Measurements from ENCODE around the gene ZNF469.

Gene ZNF469

GRCh38 chr16:88346680-88347505 is 35.9 kb upstream of the ZNF469 start:
- DNase-seq (ENCODE audit: low read depth): no peak

DNA sequence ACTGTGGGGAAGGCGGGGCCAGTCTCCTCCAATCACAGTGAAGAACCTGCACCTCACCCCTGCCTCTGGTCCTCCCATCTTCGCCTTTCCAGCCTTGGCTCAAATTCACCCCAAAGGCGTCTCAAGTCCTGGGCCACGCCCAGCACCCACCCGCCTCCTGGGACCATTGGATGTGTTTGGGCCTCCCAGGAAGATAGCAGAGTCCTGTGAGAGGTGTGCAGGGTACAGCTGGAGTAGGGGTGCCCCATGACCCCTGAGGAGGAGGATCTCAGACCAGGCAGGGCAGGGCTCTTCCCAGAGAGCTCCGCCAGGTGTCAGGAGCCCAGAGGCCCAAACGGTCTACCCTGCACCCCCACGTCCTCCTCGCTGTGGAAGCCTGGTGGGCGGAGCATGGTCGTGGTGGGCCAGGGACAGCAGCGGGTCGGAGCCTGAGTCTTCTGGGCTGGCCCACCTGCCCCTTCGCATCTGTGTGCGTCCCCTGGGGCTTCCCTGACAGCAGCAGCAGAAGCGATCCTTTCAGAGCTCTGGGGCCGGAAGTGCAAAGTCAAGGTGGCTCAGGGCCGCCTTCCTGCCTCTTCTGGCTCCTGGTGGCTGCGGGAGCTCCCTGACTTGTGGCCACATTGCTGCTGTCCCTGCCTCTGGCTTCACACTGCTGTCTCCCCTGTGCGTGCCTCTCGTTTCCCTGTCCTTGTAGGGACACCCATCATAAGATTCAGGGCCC is 34.9 kb upstream of the ZNF469 start:
- DNase-seq (ENCODE audit: low read depth): no peak

DNA sequence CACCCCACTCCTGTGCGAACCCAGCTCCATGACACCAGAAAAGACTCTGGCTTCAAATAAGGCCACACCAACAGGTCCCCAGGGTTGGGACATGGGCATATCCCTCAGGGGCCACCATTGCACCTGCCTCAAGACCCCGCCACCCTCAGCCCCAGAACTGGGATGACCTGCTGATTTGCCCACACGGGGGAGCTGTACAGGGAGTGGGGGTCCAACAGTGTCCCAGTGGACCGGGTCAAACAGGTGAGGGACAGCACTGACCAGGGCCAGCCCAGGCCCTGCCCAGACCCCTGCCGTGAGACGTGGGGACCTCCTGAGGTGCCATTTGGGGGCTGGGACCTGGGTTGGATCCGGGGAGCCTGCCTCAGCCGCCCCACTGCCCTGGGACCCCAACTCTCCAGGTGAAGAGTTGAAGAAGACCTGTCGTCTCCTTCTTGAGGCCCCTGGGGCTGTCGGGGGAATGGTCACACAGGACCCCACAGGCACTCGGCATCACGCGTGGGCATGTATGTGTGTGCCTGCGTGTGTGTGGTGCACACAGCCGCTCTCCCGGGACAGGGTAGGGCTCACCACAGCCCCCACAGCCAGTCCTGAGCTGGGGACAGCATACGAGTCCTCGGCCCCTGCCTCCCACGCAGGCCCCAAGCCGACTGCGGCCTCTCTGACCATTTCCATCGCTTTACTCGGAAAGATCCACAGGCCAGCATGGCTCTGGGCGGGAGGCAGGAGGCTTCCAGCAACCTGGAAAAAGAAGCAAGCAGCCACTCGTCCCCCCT is 34.2 kb upstream of the ZNF469 start:
- no peak for DNase-seq (ENCODE audit: low read depth)

GRCh38 chr16:88349153-88349902 is 33.4 kb upstream of the ZNF469 start:
- DNase-seq (ENCODE audit: low read depth): no peak

GRCh38 chr16:88349903-88350900 is 32.6 kb upstream of the ZNF469 start:
- DNase-seq (ENCODE audit: low read depth): no peak

DNA sequence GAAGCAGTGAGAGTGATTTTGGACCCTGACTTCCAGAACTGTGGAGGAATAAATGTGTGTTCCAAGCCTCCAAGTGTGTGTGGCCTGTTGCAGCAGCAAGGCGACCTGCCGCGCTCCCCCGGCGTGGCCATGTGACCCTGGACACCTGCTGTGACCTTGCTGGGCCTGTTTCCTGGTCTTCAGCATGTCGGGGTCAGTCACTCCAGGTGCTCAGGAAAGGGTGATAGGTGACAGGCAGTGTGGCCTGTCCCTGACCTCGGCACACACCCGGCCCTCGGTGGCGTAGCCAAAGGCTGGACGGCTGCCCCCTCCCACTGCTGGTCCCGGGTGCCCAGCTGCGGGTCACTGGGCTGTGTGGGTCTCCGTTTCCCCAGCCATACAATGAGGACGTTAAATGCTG is 31.8 kb upstream of the ZNF469 start:
- no peak for DNase-seq (ENCODE audit: low read depth)

GRCh38 chr16:88351491-88352101 is 31.2 kb upstream of the ZNF469 start:
- DNase-seq (ENCODE audit: low read depth): no peak

DNA sequence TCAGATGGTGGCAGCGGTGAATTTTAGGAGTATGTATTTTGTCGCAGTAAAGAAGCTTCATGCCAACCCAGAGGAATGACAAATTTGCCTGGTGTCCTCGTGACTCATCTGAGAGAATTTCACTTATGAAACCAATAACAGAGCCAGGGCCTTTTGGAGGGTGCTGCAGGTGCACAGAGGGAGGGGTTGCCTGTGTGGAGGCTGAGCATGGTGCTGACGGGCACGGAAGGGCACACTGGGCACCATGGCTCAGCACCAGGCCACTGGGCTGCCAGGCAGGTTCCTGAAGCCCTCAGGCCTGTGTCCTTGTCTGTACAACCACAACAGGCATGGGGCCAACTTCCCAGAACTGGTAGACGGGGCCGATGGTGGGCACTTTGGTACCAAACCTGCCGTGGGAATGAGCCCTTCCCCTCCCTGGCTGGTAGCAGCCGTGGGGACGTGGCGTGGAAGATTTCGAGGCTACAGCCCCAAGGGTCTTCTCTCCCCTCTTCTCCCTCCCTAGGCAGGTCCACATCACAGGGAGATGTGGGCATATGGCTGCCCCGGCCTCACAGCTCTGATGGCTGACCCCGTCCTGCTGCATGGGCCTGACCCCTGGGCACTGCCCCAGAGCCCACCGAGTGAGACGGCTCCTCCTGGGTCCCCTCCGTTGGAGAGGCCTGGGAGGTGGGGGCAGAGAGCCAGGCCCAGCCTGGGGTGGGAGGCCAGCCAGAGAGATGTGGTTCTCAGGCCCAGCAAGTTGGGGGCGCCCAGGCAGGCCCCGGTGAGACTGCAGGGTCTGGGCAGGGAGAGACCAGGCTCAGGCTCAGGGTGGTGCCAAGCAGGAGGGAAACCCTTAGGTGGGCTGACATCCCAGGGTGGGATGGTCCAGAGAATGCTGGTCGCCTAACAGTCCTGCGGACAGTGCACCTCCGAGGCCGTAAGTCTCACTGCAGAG is 30.2 kb upstream of the ZNF469 start:
- DNase-seq (ENCODE audit: low read depth): no peak

GRCh38 chr16:88353232-88353631 is 29.5 kb upstream of the ZNF469 start:
- no peak for DNase-seq (ENCODE audit: low read depth)

DNA sequence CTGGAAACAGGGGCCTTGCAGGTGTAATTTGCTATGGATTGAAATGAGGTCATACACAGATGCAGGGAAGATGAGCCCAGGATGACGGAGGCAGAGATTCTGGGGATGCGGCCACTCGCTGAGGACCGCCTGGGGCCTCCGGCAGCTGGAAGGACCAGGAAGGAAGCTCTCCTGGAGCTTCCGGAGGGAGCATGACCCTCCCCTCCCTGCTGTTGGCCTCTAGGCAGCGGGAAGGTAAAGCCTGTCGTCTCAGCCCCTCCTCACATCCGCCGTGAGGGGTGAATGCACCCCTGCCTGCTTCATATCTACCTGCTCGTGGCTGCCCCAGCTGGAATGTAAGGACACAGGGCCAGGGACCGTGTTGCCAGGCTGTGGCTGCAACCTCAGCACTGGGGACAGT is 29.1 kb upstream of the ZNF469 start:
- no peak for DNase-seq (ENCODE audit: low read depth)

DNA sequence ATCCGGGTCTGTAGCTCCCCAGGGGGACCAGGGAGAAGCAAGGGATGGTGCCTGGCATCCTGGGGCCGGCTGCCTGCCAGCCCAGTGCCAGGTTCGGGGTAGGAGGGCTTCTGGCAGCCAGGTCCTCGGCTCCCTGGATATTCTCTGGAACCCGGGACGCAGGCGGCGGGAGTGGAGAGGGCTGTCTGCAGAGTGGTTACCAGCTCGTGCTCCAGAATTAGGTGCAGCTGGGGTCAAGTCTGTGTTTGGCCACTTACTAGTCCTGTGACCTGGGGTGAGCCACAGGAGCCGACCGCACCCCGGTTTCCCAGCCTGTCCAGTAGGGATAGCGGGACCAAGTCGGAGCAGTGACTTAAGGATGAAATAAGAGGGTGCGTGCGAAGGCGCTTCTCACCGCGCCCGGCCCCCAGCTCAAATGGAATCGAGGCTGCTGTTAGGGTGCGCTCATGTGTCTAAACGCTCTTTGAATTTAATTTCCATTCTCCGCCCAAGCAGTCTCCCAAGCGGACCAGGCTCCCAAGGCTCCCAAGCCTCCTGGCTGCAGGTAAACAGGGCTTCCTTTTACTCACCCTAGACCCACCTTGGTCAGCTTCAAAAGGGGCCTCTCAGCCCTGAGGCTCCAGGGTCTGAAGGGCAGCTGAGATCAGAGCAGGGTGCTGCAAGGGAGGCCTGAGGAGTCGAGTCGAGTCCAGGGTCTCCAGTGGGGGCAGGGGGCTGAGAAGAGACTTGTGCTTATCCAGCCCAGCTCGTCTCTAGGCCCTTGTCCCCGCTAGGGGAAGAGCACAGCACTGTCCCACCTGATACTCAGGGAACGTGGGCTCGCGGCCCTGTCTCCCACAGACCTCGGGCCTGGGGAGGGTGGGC is 28.3 kb upstream of the ZNF469 start:
- no peak for DNase-seq (ENCODE audit: low read depth)

GRCh38 chr16:88355093-88355388 is 27.7 kb upstream of the ZNF469 start:
- DNase-seq (ENCODE audit: low read depth): no peak

DNA sequence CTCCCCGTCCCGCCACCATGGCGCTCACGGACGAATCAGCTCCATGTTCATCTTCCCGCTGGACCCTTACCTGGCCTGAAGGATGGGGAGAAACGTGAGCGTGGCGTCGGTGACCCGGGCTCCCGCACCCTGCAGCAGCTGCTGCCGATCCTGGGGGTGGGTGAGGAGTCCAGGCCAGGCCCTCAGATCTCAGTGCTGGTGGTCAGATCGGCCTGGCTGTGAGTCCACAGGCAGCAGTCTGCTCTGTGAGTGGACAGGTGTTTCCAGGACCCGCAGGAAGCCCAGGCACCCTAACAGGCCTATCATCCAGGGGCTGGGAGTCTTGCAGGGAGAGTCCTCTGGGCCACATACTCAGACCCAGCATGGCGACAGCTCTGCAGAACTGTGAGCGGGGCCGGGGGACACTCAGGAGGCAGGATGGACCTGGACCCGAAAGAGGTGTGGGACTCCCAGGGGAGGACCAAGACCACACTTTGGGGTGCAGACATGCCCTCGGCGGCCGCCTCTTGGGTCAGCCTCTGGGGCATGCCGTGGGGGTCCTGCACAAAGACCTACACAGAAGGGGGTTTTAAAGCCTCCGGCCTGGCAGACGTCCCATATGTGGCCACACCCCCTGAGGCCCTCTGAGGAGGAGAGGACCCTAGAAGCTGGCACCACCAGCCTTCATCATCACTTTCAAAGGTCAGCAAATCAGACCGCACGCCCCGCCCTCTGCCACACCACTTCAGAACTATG is 27.2 kb upstream of the ZNF469 start:
- DNase-seq (ENCODE audit: low read depth): no peak

DNA sequence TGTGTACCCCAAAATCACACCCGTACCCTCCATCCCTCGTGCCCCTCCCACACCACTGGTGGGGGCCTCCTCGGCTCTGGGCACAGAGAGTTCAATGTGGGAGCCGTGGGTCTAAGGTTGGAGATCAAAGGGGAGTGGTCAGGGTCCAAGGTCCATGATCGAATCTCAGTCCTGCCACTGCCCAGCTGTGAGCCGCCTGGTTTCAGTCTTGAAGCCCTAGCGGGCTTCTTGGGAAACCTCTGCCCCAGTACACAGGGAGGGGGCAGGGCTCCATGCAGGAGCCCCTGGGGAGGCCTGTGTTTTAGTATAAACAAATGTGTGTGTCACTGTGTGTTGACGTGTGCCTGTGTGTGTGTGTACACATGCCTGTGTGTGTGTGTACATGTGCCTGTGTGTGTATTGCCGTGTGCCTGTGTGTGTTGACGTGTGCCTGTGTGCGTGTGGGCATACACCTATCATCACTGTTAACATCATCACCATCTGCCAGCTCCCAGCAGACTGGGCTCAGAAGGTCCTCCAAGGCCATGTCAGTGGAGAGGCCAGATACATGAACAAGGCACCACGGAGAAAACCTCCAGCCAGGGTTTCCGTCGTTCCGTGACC is 26.5 kb upstream of the ZNF469 start:
- no peak for DNase-seq (ENCODE audit: low read depth)

- DNase-seq (ENCODE audit: low read depth): no peak
Measured at GRCh38 chr16:88356727-88357199, 26.0 kb upstream of the ZNF469 start.

GRCh38 chr16:88357317-88358022 is 25.3 kb upstream of the ZNF469 start:
- no peak for DNase-seq (ENCODE audit: low read depth)

DNA sequence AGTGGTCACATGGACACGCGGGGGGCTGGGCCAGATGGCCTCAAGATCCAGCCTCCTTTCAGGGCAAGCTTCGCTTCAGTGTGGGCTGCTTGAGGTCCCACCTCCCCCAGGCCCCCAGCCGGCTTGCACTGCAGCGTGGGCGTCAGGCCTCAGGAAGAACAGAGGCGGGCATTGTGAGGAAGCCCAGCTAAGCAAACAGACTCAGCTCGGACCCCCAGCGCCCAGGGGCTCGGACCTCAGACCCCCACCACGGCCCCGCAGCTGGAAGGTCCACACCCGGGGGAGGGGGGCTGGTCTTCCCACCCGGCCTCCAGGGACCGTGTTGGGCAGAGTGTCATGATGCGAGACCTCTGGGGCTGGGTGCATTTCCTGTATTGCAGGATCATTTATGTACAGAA is 24.7 kb upstream of the ZNF469 start:
- no peak for DNase-seq (ENCODE audit: low read depth)

All from HS-5 (cell line).